M059J (cell line): Measurements from ENCODE around the gene GOLPH3. TPM values are rescaled to one million over a fixed set of nuclear protein-coding genes. Genes with fewer than 3 reads are reported as not detected.
"Not testable (repeated sequence)": the region's sequence is repeated elsewhere in the genome, so short reads cannot be mapped to it uniquely, and the experiment has no call there.

ENCODE experiments used
- DNase-seq: peaks from one replicate; pipeline ENCODE4 v3.0.0-alpha.2; 2012; ENCODE audit warnings: low read depth
- total RNA-seq: library from RNA; depleted of rRNA; stranded (reverse); fragments of >200 nt; shearing (Covaris generic); gene quantifications from 2 replicates; pipeline ENCODE4 v1.2.3, GENCODE V29; 2014

Gene GOLPH3
- total RNA-seq, 1 experiment from 2014 or later, result 98.1 TPM

- DNase-seq, result no peak
These were observed 39.0 kb downstream of the GOLPH3 start for GRCh38 chr5:32135086-32135485.

DNA sequence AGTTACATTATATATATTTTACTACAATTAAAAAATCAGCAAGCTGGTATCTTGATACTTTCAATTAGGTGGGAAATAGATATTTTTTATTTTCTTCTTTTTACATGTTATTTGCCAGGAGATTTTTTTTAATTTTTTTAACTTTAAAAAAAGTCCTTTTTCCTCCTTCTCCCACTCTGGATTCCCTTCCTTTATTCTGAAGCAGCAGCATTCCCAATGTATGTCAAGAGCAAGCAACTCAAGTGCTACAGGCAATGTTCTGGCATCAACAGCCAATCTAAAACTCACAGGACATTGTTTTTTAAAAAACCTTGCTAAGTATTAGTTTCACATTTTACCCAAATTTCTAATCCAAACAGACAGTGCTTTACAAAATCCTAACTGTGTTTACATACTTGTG lies 41.4 kb downstream of the GOLPH3 start:
- no peak for DNase-seq

DNA sequence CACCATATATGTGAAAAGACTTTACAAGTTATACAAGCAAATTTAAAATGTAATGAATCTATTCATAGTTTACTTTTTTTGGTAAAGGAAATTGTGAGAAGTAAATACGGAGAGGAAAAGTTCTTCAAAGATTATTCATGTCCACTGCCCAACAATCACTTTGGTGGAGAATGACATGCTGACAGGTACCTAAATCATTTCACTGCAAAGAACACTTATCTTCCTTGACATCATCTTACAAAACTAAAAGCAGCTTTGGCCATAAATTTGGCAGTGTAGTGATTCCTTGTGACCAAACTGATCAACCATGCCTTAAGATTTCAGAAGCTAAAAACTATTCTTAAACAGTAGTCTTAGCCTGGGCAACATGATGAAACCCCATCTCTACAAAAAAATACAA lies 42.5 kb downstream of the GOLPH3 start:
- DNase-seq, result no peak

- DNase-seq, result no peak
These were observed 43.3 kb downstream of the GOLPH3 start for GRCh38 chr5:32130865-32131264.

DNA sequence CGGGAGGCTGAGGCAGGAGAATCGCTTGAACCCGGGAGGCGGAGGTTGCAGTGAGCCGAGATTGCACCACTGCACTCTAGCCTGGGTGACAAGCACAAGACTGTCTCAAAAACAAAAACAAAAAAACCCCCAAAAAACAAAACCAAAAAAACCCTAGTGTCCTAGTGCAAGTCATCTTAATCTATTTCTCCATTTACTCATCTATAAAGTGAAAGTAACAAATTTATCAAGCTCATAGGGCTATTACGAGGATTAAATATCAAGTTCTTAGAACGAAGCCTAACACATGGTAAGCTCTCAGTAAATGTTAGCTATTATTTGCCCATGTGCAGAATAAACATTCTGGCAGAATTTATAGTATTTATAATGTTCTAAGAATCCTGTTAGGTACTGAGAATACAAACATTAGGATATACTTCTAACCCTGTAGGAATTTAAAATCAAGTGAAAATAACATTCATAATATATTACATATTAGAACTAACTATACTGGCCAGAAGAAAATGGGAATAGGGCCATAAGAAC lies 45.0 kb downstream of the GOLPH3 start:
- DNase-seq, result no peak

- DNase-seq, result no peak
These were observed 46.4 kb downstream of the GOLPH3 start for GRCh38 chr5:32127711-32128110.

DNA sequence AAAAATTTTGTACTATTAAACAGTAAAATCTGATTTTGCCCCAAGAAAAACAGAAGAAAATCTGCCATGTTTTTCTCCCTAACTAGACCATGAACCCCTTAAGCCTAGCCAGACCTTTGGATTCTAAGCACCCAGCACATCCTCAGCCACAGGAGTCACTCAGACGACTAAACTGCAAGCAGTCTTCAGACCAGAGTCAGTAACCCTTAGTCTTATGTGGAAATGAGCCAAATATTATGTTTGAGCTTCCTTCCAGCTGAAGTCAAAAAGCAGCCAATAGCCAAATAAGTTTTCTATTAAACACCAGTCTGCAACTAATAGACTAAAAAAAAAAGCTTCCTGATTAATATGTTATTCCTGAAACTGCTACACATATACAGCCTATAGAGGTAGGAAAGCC lies 47.4 kb downstream of the GOLPH3 start:
- no peak for DNase-seq

DNA sequence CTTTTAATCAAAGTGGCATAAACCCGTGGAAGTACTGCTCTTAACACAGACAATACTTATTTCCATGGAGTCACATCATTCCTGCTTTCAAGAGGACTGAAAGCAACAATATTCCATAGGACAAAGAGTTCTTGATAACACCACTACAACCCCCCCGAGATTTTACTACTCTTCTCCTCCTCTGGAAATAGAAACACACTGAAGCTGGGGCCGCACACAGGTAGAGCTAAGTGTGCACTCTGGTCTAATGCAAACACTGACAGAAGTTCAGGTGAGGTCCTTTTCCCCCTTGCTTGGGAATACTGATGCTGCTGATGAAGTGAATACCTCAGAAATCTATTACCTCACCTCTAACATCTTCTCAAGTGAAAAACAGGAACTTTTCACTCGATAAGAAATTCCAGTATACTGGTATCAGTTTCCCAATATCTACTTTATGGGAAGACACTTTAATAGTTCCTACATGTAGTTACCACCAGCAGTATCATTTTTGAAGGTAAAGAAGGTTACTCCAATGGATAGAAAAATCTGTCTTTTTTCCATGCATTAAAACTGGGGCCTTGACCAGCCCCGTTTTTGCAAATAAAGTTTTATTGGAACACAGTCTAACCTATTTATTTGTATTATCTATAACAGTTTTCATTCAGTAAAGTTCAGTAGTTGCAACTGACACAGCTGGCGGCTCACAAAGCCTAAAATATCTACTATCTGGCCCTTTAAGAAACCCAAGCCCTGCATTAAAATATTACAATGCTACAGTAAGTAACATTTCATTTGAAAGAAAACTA lies 50.0 kb downstream of the GOLPH3 start:
- no peak for DNase-seq

DNA sequence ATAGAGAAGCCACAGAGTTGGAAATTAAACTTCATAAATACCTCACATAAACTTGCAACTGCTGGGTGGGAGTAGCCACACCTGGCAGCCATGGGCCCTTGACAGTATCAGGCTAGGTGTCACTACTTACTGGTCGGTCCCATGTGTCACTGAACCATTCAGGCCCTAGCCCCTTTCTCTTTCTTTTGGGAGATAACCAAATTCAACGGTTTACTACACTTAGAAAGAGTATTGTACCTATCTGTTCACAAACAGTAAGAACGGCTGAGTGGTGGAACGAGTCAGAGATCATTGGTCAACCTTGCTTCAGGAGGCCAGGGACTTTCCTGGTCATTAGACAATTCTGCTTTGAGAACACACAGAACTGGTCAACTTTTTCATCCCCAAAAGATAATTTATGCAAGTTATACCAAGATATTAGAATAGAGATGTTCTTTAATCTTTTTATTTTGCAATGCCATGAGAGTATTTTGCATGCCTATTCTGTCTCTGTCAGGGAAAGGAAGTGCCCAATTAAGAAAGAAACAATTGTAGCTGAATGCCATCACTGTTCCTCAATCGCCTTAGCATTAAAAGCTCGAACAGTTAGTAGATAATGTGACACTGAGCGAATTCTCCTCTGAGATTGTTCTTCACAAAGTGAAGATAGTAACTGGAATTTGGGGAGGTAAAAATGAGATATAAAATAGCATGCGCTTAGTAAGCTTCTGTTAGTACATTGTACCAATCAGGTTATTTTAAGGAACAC lies 50.9 kb downstream of the GOLPH3 start:
- DNase-seq, result no peak

GRCh38 chr5:32118922-32119321 lies 55.2 kb downstream of the GOLPH3 start:
- DNase-seq, result not testable (repeated sequence)

- peak; percentile 15 for DNase-seq
These were observed 57.4 kb downstream of the GOLPH3 start for GRCh38 chr5:32116574-32117313.

DNA sequence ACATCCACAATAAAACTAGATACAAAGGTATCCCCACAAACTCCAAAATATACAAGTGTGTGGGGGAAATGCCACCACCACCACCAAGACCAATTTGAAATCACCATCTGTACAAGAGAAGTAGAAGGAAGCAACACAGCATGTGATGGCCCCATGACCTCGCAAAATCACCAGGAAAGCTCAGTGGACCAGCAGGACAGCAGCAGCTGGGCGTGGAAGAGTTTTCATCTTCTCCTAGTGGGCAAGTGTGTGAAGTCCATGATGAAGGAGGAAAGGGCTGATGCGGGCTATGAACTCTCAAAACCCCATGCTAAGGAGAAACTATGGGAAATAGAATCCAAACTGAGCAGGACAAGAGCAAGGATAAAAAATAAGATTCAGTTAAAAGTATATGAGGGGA lies 58.1 kb downstream of the GOLPH3 start:
- peak; percentile 14 for DNase-seq

GRCh38 chr5:32110111-32110696 lies 63.9 kb downstream of the GOLPH3 start:
- no peak for DNase-seq

DNA sequence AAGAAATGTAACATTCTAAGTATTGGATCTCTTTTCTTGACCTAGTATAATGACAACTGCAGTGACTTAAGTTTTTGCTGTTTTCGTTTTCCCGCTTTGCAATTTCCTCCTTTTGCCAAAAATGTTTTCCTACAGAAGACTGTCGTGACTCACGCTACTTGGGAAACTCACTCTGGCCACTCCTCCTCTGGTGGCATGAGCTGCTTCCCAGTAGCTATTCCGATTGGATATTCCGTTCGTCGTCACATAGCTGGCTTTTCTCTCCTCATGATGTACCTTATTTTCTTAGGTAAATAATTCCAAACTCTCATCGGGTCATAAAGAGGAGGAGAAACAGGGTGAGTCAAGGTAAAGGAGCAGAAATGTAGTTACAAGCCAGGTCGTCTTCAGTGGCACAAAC lies 64.9 kb downstream of the GOLPH3 start:
- no peak for DNase-seq

- no peak for DNase-seq
These were observed 66.0 kb downstream of the GOLPH3 start for GRCh38 chr5:32108167-32108566.

DNA sequence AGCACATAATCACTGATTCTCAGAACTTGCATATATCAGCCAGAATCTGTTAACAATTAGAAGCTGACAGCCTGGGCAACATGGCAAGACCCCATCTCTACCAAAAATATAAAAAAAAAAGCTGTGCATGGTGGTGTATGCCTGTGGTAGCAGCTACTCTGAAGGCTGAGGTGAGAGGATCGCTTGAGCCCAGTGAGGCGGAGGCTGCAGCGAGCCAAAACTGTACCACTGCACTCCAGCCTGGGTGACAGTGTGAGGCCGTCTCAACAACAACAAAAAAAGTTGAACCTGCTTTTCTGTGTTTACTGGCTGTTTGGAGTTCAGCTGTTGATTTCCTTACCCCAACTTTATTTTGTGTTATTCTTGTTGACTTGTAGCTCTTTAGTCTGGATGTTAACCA lies 66.8 kb downstream of the GOLPH3 start:
- DNase-seq, result no peak

DNA sequence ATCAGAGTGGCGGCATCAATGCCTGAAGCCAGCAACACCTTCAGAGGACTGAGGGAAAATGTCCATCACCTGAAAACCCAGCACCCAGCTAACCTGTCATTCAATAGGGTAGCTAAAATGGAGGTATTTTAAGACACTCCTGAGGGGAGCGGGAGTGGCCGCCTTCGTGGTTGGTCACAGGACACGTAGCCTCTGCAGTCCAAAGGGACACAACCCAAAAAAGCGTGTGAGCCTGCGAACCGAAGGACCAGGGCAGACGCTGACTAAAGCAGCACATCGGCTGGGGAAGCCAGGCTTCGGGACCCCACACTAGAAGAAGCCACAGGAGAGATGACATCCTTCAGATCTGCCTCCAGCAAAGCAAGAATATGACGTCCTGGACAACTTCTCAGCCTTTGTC lies 70.6 kb downstream of the GOLPH3 start:
- DNase-seq, result no peak

- no peak for DNase-seq
These were observed 71.7 kb downstream of the GOLPH3 start for GRCh38 chr5:32102254-32102986.

DNA sequence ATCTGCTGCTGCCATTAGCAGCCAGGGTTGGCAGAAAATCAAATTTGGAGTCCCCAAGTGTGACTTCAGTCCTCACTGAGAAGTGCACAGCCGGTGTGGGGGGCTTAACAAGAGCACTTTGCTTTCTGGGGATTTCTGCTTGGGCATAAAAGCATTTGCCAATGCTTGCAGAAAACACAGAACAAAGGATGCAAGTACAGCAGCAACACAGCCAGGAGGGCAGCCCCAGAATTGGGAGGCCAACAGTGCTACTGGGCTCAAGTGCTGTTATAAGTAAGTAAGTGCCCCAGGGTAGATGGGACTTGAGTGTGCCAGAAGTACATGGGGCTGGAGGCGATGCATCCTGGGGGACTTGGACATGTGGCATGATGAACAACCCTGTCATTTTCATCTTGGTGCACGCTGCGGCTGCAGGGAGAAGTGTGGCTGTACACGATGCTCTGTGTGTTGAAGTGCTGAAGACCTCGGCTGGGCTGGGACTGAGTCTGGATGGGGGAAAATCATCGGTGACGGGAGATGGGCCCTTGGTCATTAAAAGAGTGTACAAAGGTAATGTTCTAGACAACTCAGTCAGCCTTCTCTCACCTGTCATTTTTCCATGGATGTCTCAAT lies 73.3 kb downstream of the GOLPH3 start:
- DNase-seq, result no peak

- DNase-seq, result no peak
These were observed 73.9 kb downstream of the GOLPH3 start for GRCh38 chr5:32100230-32100629.
